LNCAP (cell line): Measurements from ENCODE around the gene DNAJC25.

Experiments used
- CTCF ChIP-seq: fragments of 450-650 bp; IDR thresholded peaks from 2 replicates; pipeline ENCODE4 v1.5.1; 2017; ENCODE audit warnings: mild to moderate bottlenecking

Gene DNAJC25

GRCh38 chr9:111661802-111662521 lies 30.8 kb downstream of the DNAJC25 start:
- TF ChIP-seq CTCF, result no peak

DNA sequence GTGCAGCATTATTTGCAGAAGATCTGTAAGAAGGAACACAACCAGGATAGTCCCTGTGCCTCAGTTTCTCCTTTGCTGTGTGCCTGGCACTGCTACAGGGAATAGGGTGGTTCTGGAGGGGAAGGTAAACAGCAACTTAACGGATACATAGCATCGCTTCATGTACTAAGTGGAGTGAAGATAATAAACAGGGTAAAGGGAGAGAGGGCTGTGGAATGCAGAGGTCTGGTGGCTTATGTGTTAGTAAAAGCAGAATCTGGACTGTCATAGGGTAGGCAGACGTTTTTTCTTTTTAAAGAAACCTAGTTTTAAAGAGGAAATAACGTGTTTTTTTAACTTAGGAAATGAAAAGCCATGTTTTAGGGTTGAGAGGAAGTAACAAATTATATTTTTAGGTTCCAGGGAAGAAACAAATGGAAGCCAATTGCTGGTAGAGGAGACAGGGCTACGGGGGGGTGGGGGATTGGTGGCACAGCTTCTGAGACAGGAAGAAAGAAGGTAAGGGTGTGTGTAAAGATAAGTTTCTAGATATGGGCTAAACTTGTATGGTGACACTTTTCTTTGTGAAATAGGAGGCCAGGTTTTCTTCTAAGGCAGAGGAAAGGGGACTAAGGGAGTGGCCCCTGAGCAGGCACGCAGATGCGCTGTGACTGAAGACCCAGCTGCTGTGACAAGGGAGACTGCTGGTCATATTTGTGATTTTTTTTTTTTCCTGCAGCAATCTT lies 31.6 kb downstream of the DNAJC25 start:
- no peak for TF ChIP-seq CTCF

DNA sequence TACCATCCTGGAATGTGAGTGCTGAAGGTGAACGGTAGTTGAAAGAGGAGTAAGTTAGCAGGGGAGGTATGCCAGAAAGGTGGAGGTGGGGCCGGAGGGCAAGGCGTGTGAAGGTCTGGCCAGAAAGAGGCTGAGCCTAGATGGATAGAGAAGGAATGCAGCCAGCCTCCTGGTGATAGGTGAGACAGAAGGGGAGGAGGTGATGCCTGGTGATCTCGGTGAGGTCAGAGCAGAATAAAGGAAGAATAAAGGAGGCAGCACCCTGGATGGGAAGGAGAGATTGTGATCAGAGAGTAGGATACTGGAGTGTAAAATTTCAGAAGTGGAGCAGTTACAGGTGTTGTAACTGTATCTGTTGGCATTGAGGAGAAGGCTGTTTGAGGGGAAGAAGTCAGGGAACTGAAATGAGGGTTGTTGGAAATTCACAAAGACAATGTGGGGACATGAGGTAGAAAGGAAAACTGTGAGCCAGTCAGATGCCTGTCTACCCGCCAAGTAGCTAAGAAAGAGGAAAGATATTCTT lies 32.2 kb downstream of the DNAJC25 start:
- TF ChIP-seq CTCF, result no peak

DNA sequence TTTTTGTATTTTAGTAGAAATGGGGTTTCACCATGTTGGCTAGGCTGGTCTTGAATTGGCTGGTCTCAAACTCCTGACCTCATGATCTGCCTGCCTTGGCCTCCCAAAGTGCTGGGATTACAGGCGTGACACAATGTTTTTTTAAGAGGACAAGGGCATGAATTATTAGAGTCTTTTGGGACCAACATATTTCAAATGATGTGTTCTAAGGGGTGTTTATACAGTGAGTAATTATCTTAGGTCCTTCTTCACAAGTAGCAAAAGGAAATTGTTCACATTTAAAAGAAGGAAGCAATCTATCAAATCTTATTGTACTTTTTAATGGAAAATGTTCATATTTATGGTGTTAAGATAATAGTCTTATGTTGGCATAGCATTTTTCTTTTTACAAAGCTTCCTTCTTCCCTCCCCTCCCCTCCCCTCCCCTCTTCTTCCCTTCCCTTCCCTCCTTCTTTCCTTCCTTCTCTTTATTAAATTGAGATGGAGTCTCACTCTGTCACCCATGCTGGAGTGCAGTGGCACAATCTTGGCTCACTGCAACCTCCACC lies 37.0 kb downstream of the DNAJC25 start:
- no peak for TF ChIP-seq CTCF

DNA sequence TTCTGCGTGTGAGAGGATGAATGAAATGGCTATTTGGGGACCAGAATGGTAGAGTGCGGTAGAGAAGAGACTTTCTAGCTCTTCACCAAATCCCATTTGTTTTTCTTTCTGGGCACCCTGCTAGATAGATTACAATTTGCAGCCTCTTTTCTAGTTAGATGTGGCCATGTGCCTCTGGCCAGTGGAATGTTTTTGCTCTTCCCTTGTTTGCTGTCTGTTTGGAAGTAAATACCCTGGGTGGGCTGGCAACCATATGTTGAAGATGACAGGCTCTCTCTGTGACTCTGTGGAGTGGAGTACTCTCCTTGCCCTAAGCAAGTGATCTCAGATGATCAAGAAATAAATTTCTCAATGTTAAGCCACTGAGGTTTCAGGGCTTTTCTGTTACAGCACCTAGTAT lies 43.2 kb downstream of the DNAJC25 start:
- no peak for TF ChIP-seq CTCF

GRCh38 chr9:111676116-111676515 lies 45.0 kb downstream of the DNAJC25 start:
- no peak for TF ChIP-seq CTCF

GRCh38 chr9:111678293-111678692 lies 47.2 kb downstream of the DNAJC25 start:
- no peak for TF ChIP-seq CTCF
